RWPE2 (cell line): Measurements from ENCODE around the gene LRP3.

Experiments
- ATAC-seq: fragments of 200-7000 bp; cut with Tn5 transposase; 3 replicates; pipeline ENCODE4 v1.9.1; 2021; ENCODE audit warnings: low read depth
- DNase-seq: peaks from one replicate; pipeline ENCODE4 v3.0.0-alpha.2; 2020; ENCODE audit warnings: low spot score
- H3K27ac ChIP-seq: fragments of 450-650 bp; 2 replicates; pipeline ENCODE4 v1.5.1; 2017; ENCODE audit warnings: mild to moderate bottlenecking; ENCODE audit not compliant: poor library complexity, severe bottlenecking
- H3K27me3 ChIP-seq: fragments of 250-450 bp; sonication (Bioruptor Pico); 2 replicates; pipeline ENCODE4 v1.5.1; 2021; ENCODE audit warnings: mild to moderate bottlenecking, moderate library complexity; ENCODE audit not compliant: insufficient read depth, poor library complexity, severe bottlenecking
- H3K36me3 ChIP-seq: fragments of 250-450 bp; sonication (Bioruptor Pico); 2 replicates; pipeline ENCODE4 v1.5.1; 2020; ENCODE audit warnings: low read depth, mild to moderate bottlenecking, moderate library complexity
- H3K4me1 ChIP-seq: fragments of 250-450 bp; sonication (Bioruptor Pico); 2 replicates; pipeline ENCODE4 v1.5.1; 2021; ENCODE audit warnings: mild to moderate bottlenecking, moderate library complexity; ENCODE audit not compliant: insufficient read depth, poor library complexity, severe bottlenecking
- H3K4me3 ChIP-seq: fragments of 250-450 bp; sonication (Bioruptor Pico); 2 replicates; pipeline ENCODE4 v1.5.1; 2021; ENCODE audit warnings: mild to moderate bottlenecking, moderate library complexity; ENCODE audit not compliant: severe bottlenecking
- H3K9me3 ChIP-seq: fragments of 250-450 bp; sonication (Bioruptor Pico); 2 replicates; pipeline ENCODE4 v1.5.1; 2021; ENCODE audit warnings: mild to moderate bottlenecking, moderate library complexity; ENCODE audit not compliant: severe bottlenecking
- CTCF ChIP-seq: fragments of 450-650 bp; IDR thresholded peaks from one replicate; pipeline ENCODE4 v1.5.1; 2017; ENCODE audit warnings: mild to moderate bottlenecking, moderate library complexity; ENCODE audit not compliant: poor library complexity, severe bottlenecking

The LRP3 gene

GRCh38 chr19:33238481-33239149 lies 44.5 kb downstream of the LRP3 start:
- ATAC-seq (no peak), DNase-seq (no peak)
- H3K4me3 ChIP-seq = no peak overlapping the region
- no peak overlapping the region for H3K27ac ChIP-seq
- H3K9me3 ChIP-seq = no peaks in the 10 kb centered on the region
- no peaks in the 10 kb centered on the region for H3K27me3 ChIP-seq
- TF ChIP-seq CTCF = no peak
- no peaks in the 10 kb centered on the region for H3K4me1 ChIP-seq
- no peaks in the 10 kb centered on the region for H3K36me3 ChIP-seq

- ATAC-seq (no peak), DNase-seq (no peak)
- H3K36me3 ChIP-seq = no peaks in the 10 kb centered on the region
- H3K27ac ChIP-seq = no peak overlapping the region
- H3K4me3 ChIP-seq = no peak overlapping the region
- H3K4me1 ChIP-seq = no peaks in the 10 kb centered on the region
- TF ChIP-seq CTCF = no peak
- H3K9me3 ChIP-seq = no peaks in the 10 kb centered on the region
- H3K27me3 ChIP-seq = no peaks in the 10 kb centered on the region
These were observed 45.3 kb downstream of the LRP3 start for GRCh38 chr19:33239223-33239975.

- Histone ChIP-seq H3K27me3 (no peaks in the 10 kb centered on the region), H3K9me3 (no peaks in the 10 kb centered on the region), H3K27ac (no peak overlapping the region), H3K4me3 (no peak overlapping the region), H3K4me1 (no peaks in the 10 kb centered on the region), H3K36me3 (no peaks in the 10 kb centered on the region)
- ATAC-seq (no peak), DNase-seq (no peak)
- no peak for TF ChIP-seq CTCF
These were observed 46.1 kb downstream of the LRP3 start for GRCh38 chr19:33240181-33240771.

GRCh38 chr19:33241091-33241529 lies 47.0 kb downstream of the LRP3 start:
- no peak for ATAC-seq
- DNase-seq = no peak
- no peak overlapping the region for H3K4me3 ChIP-seq
- no peaks in the 10 kb centered on the region for H3K36me3 ChIP-seq
- H3K4me1 ChIP-seq = no peaks in the 10 kb centered on the region
- H3K9me3 ChIP-seq = no peaks in the 10 kb centered on the region
- H3K27me3 ChIP-seq = no peaks in the 10 kb centered on the region
- TF ChIP-seq CTCF = no peak
- H3K27ac ChIP-seq = no peak overlapping the region
